WTC11 (cell line): Measurements from ENCODE around the gene FIZ1. TPM values are rescaled to one million over a fixed set of nuclear protein-coding genes. Genes with fewer than 3 reads are reported as not detected.

Source experiments
- ATAC-seq: fragments of 200-7000 bp; cut with Tn5 transposase; 2 replicates; pipeline ENCODE4 v1.10.0; 2021; ENCODE audit warnings: mild to moderate bottlenecking, moderate library complexity
- CTCF ChIA-PET: fragments of 300-600 bp; sonication (Branson Sonifier 250); formaldehyde crosslinking; loops from one replicate; lab custom pipeline; 2021; ENCODE audit warnings: antibody characterized with exemption; lab: Charles Lee
- POLR2A ChIA-PET: fragments of 350-600 bp; sonication (Branson Sonifier 250); formaldehyde crosslinking; loops from one replicate; lab custom pipeline; 2021; ENCODE audit warnings: antibody characterized with exemption; lab: Charles Lee
- DNase-seq: peaks from one replicate; pipeline ENCODE4 v3.0.0; 2021; ENCODE audit warnings: low spot score
- H3K27ac Mint-ChIP-seq: 2 replicates; pipeline ENCODE4 v1.8.0; 2021; ENCODE audit warnings: mixed read lengths
- H3K27me3 Mint-ChIP-seq: 2 replicates; pipeline ENCODE4 v1.8.0; 2021; ENCODE audit warnings: low read depth, mild to moderate bottlenecking, moderate library complexity, mixed read lengths
- H3K36me3 Mint-ChIP-seq: 2 replicates; pipeline ENCODE4 v1.8.0; 2021; ENCODE audit warnings: mixed read lengths
- H3K4me1 Mint-ChIP-seq: 2 replicates; pipeline ENCODE4 v1.8.0; 2022; ENCODE audit warnings: mixed read lengths
- H3K4me3 Mint-ChIP-seq: 2 replicates; pipeline ENCODE4 v1.8.0; 2021; ENCODE audit warnings: mild to moderate bottlenecking, moderate library complexity, mixed read lengths
- H3K9me3 Mint-ChIP-seq: 2 replicates; pipeline ENCODE4 v1.8.0; 2021; ENCODE audit warnings: mixed read lengths
- ARID4B ChIP-seq: sonication (generic); formaldehyde crosslinking; IDR thresholded peaks from 2 replicates; pipeline ENCODE4 v1.8.0; 2023; ENCODE audit warnings: missing genetic modification reagents, mild to moderate bottlenecking, borderline replicate concordance
- E2F4 ChIP-seq: sonication (generic); formaldehyde crosslinking; IDR thresholded peaks from 2 replicates; pipeline ENCODE4 v1.8.1; 2022; ENCODE audit warnings: low read depth, mild to moderate bottlenecking, moderate library complexity, missing genetic modification reagents, borderline replicate concordance
- ETV6 ChIP-seq: sonication (generic); formaldehyde crosslinking; IDR thresholded peaks from 2 replicates; pipeline ENCODE4 v1.8.1; 2022; ENCODE audit warnings: mild to moderate bottlenecking, missing genetic modification reagents
- FOXK1 ChIP-seq: sonication (generic); formaldehyde crosslinking; IDR thresholded peaks from 2 replicates; pipeline ENCODE4 v1.8.0; 2022; ENCODE audit warnings: mild to moderate bottlenecking, moderate library complexity, missing genetic modification reagents
- FOXP1 ChIP-seq: sonication (generic); formaldehyde crosslinking; IDR thresholded peaks from 2 replicates; pipeline ENCODE4 v1.8.0; 2022; ENCODE audit warnings: missing genetic modification reagents, mild to moderate bottlenecking, moderate library complexity, borderline replicate concordance
- GABPB1 ChIP-seq: sonication (generic); formaldehyde crosslinking; IDR thresholded peaks from 2 replicates; pipeline ENCODE4 v1.8.1; 2023; ENCODE audit warnings: mild to moderate bottlenecking, missing genetic modification reagents
- HMGXB4 ChIP-seq: sonication (generic); formaldehyde crosslinking; IDR thresholded peaks from 2 replicates; pipeline ENCODE4 v1.8.1; 2023; ENCODE audit warnings: mild to moderate bottlenecking, moderate library complexity, missing genetic modification reagents
- MXD4 ChIP-seq: fragments of 250-450 bp; sonication (Bioruptor Pico); IDR thresholded peaks from 2 replicates; pipeline ENCODE4 v1.8.0; 2021; ENCODE audit warnings: mild to moderate bottlenecking, moderate library complexity, borderline replicate concordance
- MYBL2 ChIP-seq: sonication (generic); formaldehyde crosslinking; IDR thresholded peaks from 2 replicates; pipeline ENCODE4 v1.8.1; 2023; ENCODE audit warnings: mild to moderate bottlenecking, moderate library complexity, missing genetic modification reagents
- NR1H2 ChIP-seq: sonication (generic); formaldehyde crosslinking; IDR thresholded peaks from 2 replicates; pipeline ENCODE4 v1.9.0; 2021; ENCODE audit warnings: mild to moderate bottlenecking, moderate library complexity, missing genetic modification reagents
- NR2C2 ChIP-seq: sonication (generic); formaldehyde crosslinking; IDR thresholded peaks from 2 replicates; pipeline ENCODE4 v1.8.0; 2022; ENCODE audit warnings: mild to moderate bottlenecking, missing genetic modification reagents
- SP1 ChIP-seq: sonication (generic); formaldehyde crosslinking; conservative IDR thresholded peaks from 2 replicates; pipeline ENCODE4 v1.8.1; 2022; ENCODE audit warnings: missing genetic modification reagents
- TEAD1 ChIP-seq: sonication (generic); formaldehyde crosslinking; IDR thresholded peaks from 2 replicates; pipeline ENCODE4 v1.8.0; 2022; ENCODE audit warnings: mild to moderate bottlenecking, missing genetic modification reagents
- TP53 ChIP-seq: sonication (generic); formaldehyde crosslinking; IDR thresholded peaks from 2 replicates; pipeline ENCODE4 v1.8.1; 2023; ENCODE audit warnings: mild to moderate bottlenecking, missing genetic modification reagents
- ZNF416 ChIP-seq: fragments of 250-450 bp; sonication (Bioruptor Pico); IDR thresholded peaks from 2 replicates; pipeline ENCODE4 v1.9.0; 2021; ENCODE audit warnings: mild to moderate bottlenecking, inconsistent platforms
- total RNA-seq: library from RNA; stranded (reverse); gene quantifications from 3 replicates; pipeline ENCODE4 v1.2.3, GENCODE V29; 2021

Gene FIZ1
- total RNA-seq, 1 experiment from 2014 or later: 20.1 TPM

GRCh38 chr19:55641426-55642152 lies 42.3 kb upstream of the FIZ1 start (continued):
- TF ChIP-seq ETV6 (CRISPR knock-in tag): peak; percentile 40; the same call in 1 of the 2 replicates

GRCh38 chr19:55640577-55641425 lies 41.5 kb upstream of the FIZ1 start, which contains the start of gene ZNF580:
TSS of gene ZNF580 (plus strand) at chr19:55641002. CDS start at chr19:55642509, 1,507 bp downstream.
- H3K4me3 Mint-ChIP-seq: peak within 1 kb of the TSS; percentile 89
- peaks cover 9% of the 10 kb centered on the region for H3K27me3 Mint-ChIP-seq
- peaks cover 4% of the 10 kb centered on the region for H3K9me3 Mint-ChIP-seq
- peaks cover 28% of the 10 kb centered on the region for H3K4me1 Mint-ChIP-seq
- H3K27ac Mint-ChIP-seq: peak within 1 kb of the TSS; percentile 92
- ATAC-seq (peak; percentile 28), DNase-seq (peak; percentile 61)
- CTCF ChIA-PET: interaction anchor here (0.6 to 2.1 kb wide), 8 partner anchors 12 to 1403 kb away, joined by 3 to 17 read pairs (median 5); partner anchors contain the start of genes FIZ1, U2AF2 and ZNF784
- TF ChIP-seq NR2C2 (CRISPR knock-in tag) (no peak), E2F4 (CRISPR knock-in tag) (no peak), FOXK1 (CRISPR knock-in tag) (peak; percentile 30; the same call in 1 of the 2 replicates), TEAD1 (CRISPR knock-in tag) (no peak), HMGXB4 (CRISPR knock-in tag) (peak; percentile 27; the same call in 1 of the 2 replicates), GABPB1 (peak; percentile 48; the same call in 1 of the 2 replicates), MYBL2 (no peak), ARID4B (CRISPR knock-in tag) (no peak), TP53 (no peak; the same call in 1 of the 2 replicates), MXD4 (CRISPR knock-in tag) (no peak), ZNF416 (no peak), NR1H2 (CRISPR knock-in tag) (no peak), FOXP1 (CRISPR knock-in tag) (peak; percentile 55; the same call in 1 of the 2 replicates), SP1 (peak; percentile 45)
- TF ChIP-seq, all 79 proteins: peak for 5
- peaks cover 19% of the 10 kb centered on the region for H3K36me3 Mint-ChIP-seq
- POLR2A ChIA-PET: interaction anchor here (0.5 to 1.0 kb wide), 3 partner anchors 14 to 1440 kb away, joined by 3 to 4 read pairs (median 3); partner anchors contain the start of gene RPS9
